ENCODE data around the gene PRR5L.

- TF ChIP-seq CTCF (IDR thresholded peaks at IDR 0.05) (no peak), EZH2phosphoT487 (IDR thresholded peaks at IDR 0.05) (no peak)
Measured at GRCh38 chr11:36254713-36255112, 41.4 kb upstream of the PRR5L start.

Data from neural progenitor cell (in vitro differentiated cells).